ENCODE measurements around the gene OR2B6.
"Not testable (repeated sequence)": the region's sequence is repeated elsewhere in the genome, so short reads cannot be mapped to it uniquely, and the experiment has no call there.

Gene OR2B6

DNA sequence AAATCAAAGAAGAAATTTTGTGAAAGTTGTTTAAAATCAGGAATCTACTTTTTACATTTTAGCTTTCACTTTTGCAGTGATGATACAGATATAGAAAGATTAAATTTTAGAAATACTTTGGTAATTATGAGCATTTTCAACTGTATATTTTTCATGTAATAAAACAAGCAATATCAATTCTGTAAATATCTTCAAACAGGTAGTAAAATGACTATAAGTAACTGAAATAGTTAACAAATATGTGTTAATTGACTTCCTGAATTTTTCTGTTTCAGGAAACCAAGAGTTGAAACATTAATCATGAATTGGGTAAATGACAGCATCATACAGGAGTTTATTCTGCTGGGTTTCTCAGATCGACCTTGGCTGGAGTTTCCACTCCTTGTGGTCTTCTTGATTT is at the start of gene OR2B6:
OR2B6 (plus strand) TSS at position 301 of the 400 bp plus-strand sequence; CDS start at position 301, 0 bp downstream.
- Histone ChIP-seq H3K27me3 (replicated peaks; ENCODE audit: control insufficient read depth, insufficient read depth, low read length) (peaks cover 7% of the 10 kb centered on the region), H3K9ac (ENCODE audit: low read length) (no peak within 1 kb of the TSS), H3K4me3 (ENCODE audit: low read length) (no peak within 1 kb of the TSS), H3K36me3 (ENCODE audit: control insufficient read depth, insufficient read depth, low read length, severe bottlenecking) (no peaks in the 10 kb centered on the region), H3K9me3 (ENCODE audit: control insufficient read depth, low read length) (no peaks in the 10 kb centered on the region), H3K4me1 (ENCODE audit: control insufficient read depth, insufficient read depth, low read length) (no peaks in the 10 kb centered on the region)
- DNase-seq (ENCODE audit: low read depth): no peak

DNA sequence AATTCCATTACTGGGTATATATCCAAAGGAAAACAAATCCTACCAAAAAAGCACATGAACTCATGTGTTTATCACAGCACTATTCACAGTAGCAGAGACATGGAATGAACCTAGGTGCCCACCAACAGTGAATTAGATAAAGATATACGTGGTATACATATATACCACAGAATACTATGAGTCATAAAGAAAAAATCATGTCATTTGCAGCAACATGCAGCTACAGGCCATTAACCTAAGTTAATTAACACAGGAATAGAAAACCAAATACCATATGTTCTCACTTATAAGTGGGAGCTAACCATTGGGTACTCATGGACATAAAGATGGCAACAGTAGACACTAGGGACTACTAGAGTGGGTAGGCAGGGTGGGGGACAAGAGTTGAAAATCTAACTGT is 49.0 kb upstream of the OR2B6 start:
- no peak overlapping the region for H3K9ac ChIP-seq (ENCODE audit: low read length)
- no peak overlapping the region for H3K4me3 ChIP-seq (ENCODE audit: low read length)
- no peak for DNase-seq (ENCODE audit: low read depth)
- no peaks in the 10 kb centered on the region for H3K36me3 ChIP-seq (ENCODE audit: control insufficient read depth, insufficient read depth, low read length, severe bottlenecking)
- H3K4me1 ChIP-seq (ENCODE audit: control insufficient read depth, insufficient read depth, low read length): no peaks in the 10 kb centered on the region
- no peaks in the 10 kb centered on the region for H3K27me3 ChIP-seq (replicated peaks; ENCODE audit: control insufficient read depth, insufficient read depth, low read length)
- H3K9me3 ChIP-seq (ENCODE audit: control insufficient read depth, low read length): no peaks in the 10 kb centered on the region

- H3K27me3 ChIP-seq (replicated peaks; ENCODE audit: control insufficient read depth, insufficient read depth, low read length): no peaks in the 10 kb centered on the region
- DNase-seq (ENCODE audit: low read depth): no peak
- H3K4me1 ChIP-seq (ENCODE audit: control insufficient read depth, insufficient read depth, low read length): no peaks in the 10 kb centered on the region
- H3K9ac ChIP-seq (ENCODE audit: low read length): no peak within 1 kb of the TSS
- H3K9me3 ChIP-seq (ENCODE audit: control insufficient read depth, low read length): no peaks in the 10 kb centered on the region
- H3K36me3 ChIP-seq (ENCODE audit: control insufficient read depth, insufficient read depth, low read length, severe bottlenecking): no peaks in the 10 kb centered on the region
- H3K4me3 ChIP-seq (ENCODE audit: low read length): no peak within 1 kb of the TSS
Measured at GRCh38 chr6:27911956-27912446, 45.0 kb upstream of the OR2B6 start, which contains the start of gene OR2B2. TSS of gene OR2B2 (minus strand) at chr6:27912396. CDS start at chr6:27912319, 77 bp downstream.

DNA sequence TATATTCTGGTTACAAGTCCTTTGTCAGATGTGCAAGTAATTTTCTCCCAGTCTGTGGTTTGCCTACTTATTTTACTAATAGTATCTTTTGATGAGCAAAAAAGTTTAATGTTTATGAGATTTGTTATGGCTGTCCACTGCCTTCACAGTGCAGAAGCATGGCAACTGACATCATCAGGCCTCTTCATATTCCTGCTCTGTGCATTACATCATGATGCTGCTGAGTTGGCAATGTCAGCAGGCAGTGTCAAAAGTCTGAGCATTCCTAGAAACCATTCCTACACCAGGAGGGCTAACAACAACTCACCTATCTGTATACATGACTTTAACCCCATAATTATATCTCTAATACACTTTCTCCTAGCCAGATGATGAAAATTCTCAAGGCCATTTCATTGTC is 34.1 kb upstream of the OR2B6 start:
- H3K36me3 ChIP-seq (ENCODE audit: control insufficient read depth, insufficient read depth, low read length, severe bottlenecking): no peaks in the 10 kb centered on the region
- no peaks in the 10 kb centered on the region for H3K9me3 ChIP-seq (ENCODE audit: control insufficient read depth, low read length)
- DNase-seq (ENCODE audit: low read depth): no peak
- no peak overlapping the region for H3K4me3 ChIP-seq (ENCODE audit: low read length)
- H3K27me3 ChIP-seq (replicated peaks; ENCODE audit: control insufficient read depth, insufficient read depth, low read length): no peaks in the 10 kb centered on the region
- H3K9ac ChIP-seq (ENCODE audit: low read length): no peak overlapping the region
- H3K4me1 ChIP-seq (ENCODE audit: control insufficient read depth, insufficient read depth, low read length): no peaks in the 10 kb centered on the region

DNA sequence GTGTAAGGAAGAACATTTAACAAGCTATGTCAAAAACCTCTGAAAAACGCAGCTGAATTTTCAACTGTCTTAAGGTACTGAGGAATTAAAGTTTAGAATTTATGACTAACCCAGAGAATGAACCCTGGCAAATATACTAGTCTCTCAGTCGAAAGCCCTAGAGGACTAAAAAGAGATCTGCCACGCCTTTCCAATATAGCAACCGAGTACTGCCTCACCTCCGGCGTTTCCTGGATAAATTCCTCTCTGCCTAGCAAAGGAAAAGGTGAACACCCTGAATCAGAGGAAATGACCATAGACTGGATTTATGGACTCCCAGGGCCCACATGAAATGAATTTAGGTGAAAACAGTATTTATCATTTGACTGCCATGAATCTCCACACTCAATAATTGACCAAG is 32.9 kb upstream of the OR2B6 start:
- Histone ChIP-seq H3K4me3 (ENCODE audit: low read length) (no peak overlapping the region), H3K9me3 (ENCODE audit: control insufficient read depth, low read length) (no peaks in the 10 kb centered on the region), H3K36me3 (ENCODE audit: control insufficient read depth, insufficient read depth, low read length, severe bottlenecking) (no peaks in the 10 kb centered on the region), H3K4me1 (ENCODE audit: control insufficient read depth, insufficient read depth, low read length) (no peaks in the 10 kb centered on the region), H3K9ac (ENCODE audit: low read length) (no peak overlapping the region), H3K27me3 (replicated peaks; ENCODE audit: control insufficient read depth, insufficient read depth, low read length) (no peaks in the 10 kb centered on the region)
- no peak for DNase-seq (ENCODE audit: low read depth)

DNA sequence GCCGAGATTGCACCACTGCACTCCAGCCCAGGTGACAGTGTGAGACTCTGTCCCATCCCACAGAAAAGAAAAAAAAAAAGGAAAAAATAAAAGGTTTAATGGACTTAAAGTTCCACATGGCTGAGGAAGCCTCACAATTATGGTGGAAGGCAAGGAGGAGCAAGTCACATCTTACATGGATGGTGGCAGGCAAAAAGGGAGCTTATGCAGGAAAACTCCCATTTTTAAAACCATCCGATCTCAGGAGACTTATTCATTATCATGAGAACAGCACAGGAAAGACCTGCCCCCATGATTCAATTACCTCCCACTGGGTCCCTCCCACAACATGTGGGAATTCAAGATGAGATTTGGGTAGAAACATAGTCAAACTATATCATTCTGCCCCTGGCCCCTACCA is 29.0 kb upstream of the OR2B6 start:
- H3K9ac ChIP-seq (ENCODE audit: low read length); H3K27me3 ChIP-seq (replicated peaks; ENCODE audit: control insufficient read depth, insufficient read depth, low read length); H3K4me1 ChIP-seq (ENCODE audit: control insufficient read depth, insufficient read depth, low read length); DNase-seq (ENCODE audit: low read depth); H3K4me3 ChIP-seq (ENCODE audit: low read length); H3K36me3 ChIP-seq (ENCODE audit: control insufficient read depth, insufficient read depth, low read length, severe bottlenecking); H3K9me3 ChIP-seq (ENCODE audit: control insufficient read depth, low read length): not testable (repeated sequence)

DNA sequence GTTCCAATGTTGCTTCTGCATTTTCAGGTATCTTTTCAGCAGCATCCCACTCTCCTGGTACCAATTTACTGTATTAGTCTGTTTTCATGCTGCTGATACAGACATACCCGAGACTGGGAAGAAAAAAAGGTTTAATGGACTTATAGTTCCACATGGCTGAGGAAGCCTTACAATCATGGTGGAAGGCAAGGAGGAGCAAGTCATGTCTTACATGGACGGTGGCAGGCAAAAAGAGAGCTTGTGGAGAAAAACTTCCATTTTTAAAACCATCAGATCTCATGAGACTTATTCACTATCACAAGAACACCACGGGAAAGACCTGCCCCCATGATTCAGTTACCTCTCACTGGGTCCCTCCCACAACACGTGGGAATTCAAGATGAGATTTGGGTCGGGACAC is 27.1 kb upstream of the OR2B6 start:
- not testable (repeated sequence) for H3K4me1 ChIP-seq (ENCODE audit: control insufficient read depth, insufficient read depth, low read length); H3K9me3 ChIP-seq (ENCODE audit: control insufficient read depth, low read length); H3K27me3 ChIP-seq (replicated peaks; ENCODE audit: control insufficient read depth, insufficient read depth, low read length); H3K4me3 ChIP-seq (ENCODE audit: low read length); DNase-seq (ENCODE audit: low read depth); H3K9ac ChIP-seq (ENCODE audit: low read length); H3K36me3 ChIP-seq (ENCODE audit: control insufficient read depth, insufficient read depth, low read length, severe bottlenecking)

- no peaks in the 10 kb centered on the region for H3K36me3 ChIP-seq (ENCODE audit: control insufficient read depth, insufficient read depth, low read length, severe bottlenecking)
- no peaks in the 10 kb centered on the region for H3K27me3 ChIP-seq (replicated peaks; ENCODE audit: control insufficient read depth, insufficient read depth, low read length)
- H3K4me1 ChIP-seq (ENCODE audit: control insufficient read depth, insufficient read depth, low read length): no peaks in the 10 kb centered on the region
- no peaks in the 10 kb centered on the region for H3K9me3 ChIP-seq (ENCODE audit: control insufficient read depth, low read length)
- H3K9ac ChIP-seq (ENCODE audit: low read length): no peak overlapping the region
- DNase-seq (ENCODE audit: low read depth): no peak
- H3K4me3 ChIP-seq (ENCODE audit: low read length): no peak overlapping the region
Measured at GRCh38 chr6:27931209-27931608, 25.8 kb upstream of the OR2B6 start.

DNA sequence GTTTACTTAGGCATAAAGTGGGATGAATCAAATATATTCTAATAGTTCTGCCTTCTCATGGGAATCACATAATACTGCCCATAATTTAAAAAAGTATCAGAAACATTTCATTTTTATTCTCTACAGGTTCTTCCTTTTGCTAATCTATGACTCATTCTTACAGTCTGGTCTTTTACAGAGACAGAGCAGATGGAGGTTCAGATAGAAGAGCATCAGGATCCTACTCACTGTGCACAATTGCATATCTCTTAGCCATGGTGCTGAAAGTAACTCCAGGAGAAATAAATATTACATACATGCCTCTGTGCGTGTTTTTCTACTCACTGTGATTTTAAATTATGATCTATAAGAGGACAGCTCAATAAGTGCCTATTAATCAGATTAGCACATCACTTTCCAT is 16.3 kb upstream of the OR2B6 start:
- Histone ChIP-seq H3K4me3 (ENCODE audit: low read length) (no peak overlapping the region), H3K36me3 (ENCODE audit: control insufficient read depth, insufficient read depth, low read length, severe bottlenecking) (no peaks in the 10 kb centered on the region), H3K4me1 (ENCODE audit: control insufficient read depth, insufficient read depth, low read length) (no peaks in the 10 kb centered on the region), H3K9ac (ENCODE audit: low read length) (no peak overlapping the region), H3K9me3 (ENCODE audit: control insufficient read depth, low read length) (no peaks in the 10 kb centered on the region), H3K27me3 (replicated peaks; ENCODE audit: control insufficient read depth, insufficient read depth, low read length) (no peaks in the 10 kb centered on the region)
- no peak for DNase-seq (ENCODE audit: low read depth)

DNA sequence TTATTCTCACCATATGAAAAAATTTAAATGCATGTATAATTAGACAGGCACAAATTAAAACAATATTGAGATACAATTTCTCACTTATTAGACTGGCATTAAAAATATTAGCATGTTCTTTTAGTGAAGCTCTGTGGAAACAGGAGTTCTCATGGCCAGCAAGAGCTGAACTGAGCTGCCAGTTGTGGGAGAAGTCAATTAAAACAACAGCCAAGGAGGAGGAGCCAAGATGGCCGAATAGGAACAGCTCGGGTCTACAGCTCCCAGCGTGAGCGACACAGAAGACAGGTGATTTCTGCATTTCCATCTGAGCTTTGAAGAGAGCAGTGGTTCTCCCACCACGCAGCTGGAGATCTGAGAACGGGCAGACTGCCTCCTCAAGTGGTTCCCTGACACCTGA is 14.0 kb upstream of the OR2B6 start:
- not testable (repeated sequence) for H3K9me3 ChIP-seq (ENCODE audit: control insufficient read depth, low read length); H3K27me3 ChIP-seq (replicated peaks; ENCODE audit: control insufficient read depth, insufficient read depth, low read length); H3K36me3 ChIP-seq (ENCODE audit: control insufficient read depth, insufficient read depth, low read length, severe bottlenecking); H3K4me1 ChIP-seq (ENCODE audit: control insufficient read depth, insufficient read depth, low read length); DNase-seq (ENCODE audit: low read depth); H3K9ac ChIP-seq (ENCODE audit: low read length); H3K4me3 ChIP-seq (ENCODE audit: low read length)

GRCh38 chr6:27948237-27948636 is 8.8 kb upstream of the OR2B6 start:
- H3K36me3 ChIP-seq (ENCODE audit: control insufficient read depth, insufficient read depth, low read length, severe bottlenecking): no peaks in the 10 kb centered on the region
- H3K9ac ChIP-seq (ENCODE audit: low read length): no peak overlapping the region
- H3K4me1 ChIP-seq (ENCODE audit: control insufficient read depth, insufficient read depth, low read length): no peaks in the 10 kb centered on the region
- H3K27me3 ChIP-seq (replicated peaks; ENCODE audit: control insufficient read depth, insufficient read depth, low read length): peaks cover 8% of the 10 kb centered on the region
- H3K4me3 ChIP-seq (ENCODE audit: low read length): no peak overlapping the region
- DNase-seq (ENCODE audit: low read depth): no peak
- no peaks in the 10 kb centered on the region for H3K9me3 ChIP-seq (ENCODE audit: control insufficient read depth, low read length)

- Histone ChIP-seq H3K9me3 (ENCODE audit: control insufficient read depth, low read length) (no peaks in the 10 kb centered on the region), H3K27me3 (replicated peaks; ENCODE audit: control insufficient read depth, insufficient read depth, low read length) (peaks cover 8% of the 10 kb centered on the region), H3K4me1 (ENCODE audit: control insufficient read depth, insufficient read depth, low read length) (no peaks in the 10 kb centered on the region), H3K9ac (ENCODE audit: low read length) (no peak overlapping the region), H3K4me3 (ENCODE audit: low read length) (no peak overlapping the region), H3K36me3 (ENCODE audit: control insufficient read depth, insufficient read depth, low read length, severe bottlenecking) (no peaks in the 10 kb centered on the region)
- no peak for DNase-seq (ENCODE audit: low read depth)
Measured at GRCh38 chr6:27951040-27951439, 6.0 kb upstream of the OR2B6 start.
